H9 (cell line): ENCODE measurements around the gene SCN11A. TPM values are rescaled to one million over a fixed set of nuclear protein-coding genes. Genes with fewer than 3 reads are reported as not detected.

Experiments
- DNase-seq: peaks from one replicate; pipeline ENCODE4 v3.0.0-alpha.2; 2017
- H2AFZ ChIP-seq: one replicate; pipeline ENCODE4 v1.6.1; 2013; ENCODE audit warnings: mild to moderate bottlenecking, low read length, control low read depth, moderate library complexity
- H2AK5ac ChIP-seq: 2 replicates; pipeline ENCODE4 v1.6.1; 2013; ENCODE audit warnings: low read length, control low read depth, mixed read lengths; ENCODE audit not compliant: insufficient read length
- H2BK120ac ChIP-seq: one replicate; pipeline ENCODE4 v1.6.1; 2013; ENCODE audit warnings: low read depth, mild to moderate bottlenecking, low read length, control low read depth, inconsistent platforms; ENCODE audit not compliant: poor library complexity, severe bottlenecking
- H2BK12ac ChIP-seq: 2 replicates; pipeline ENCODE4 v1.6.1; 2013; ENCODE audit warnings: low read length, control low read depth, mixed read lengths, low read depth; ENCODE audit not compliant: insufficient read length
- H2BK15ac ChIP-seq: 2 replicates; pipeline ENCODE4 v1.6.1; 2013; ENCODE audit warnings: low read depth, low read length, control low read depth
- H2BK20ac ChIP-seq: one replicate; pipeline ENCODE4 v1.6.1; 2013; ENCODE audit warnings: low read depth, mild to moderate bottlenecking, low read length, control low read depth, inconsistent platforms; ENCODE audit not compliant: poor library complexity, severe bottlenecking
- H2BK5ac ChIP-seq: 2 replicates; pipeline ENCODE4 v1.6.1; 2013; ENCODE audit warnings: low read length, control low read depth, mixed read lengths; ENCODE audit not compliant: insufficient read length
- H3K14ac ChIP-seq: 2 replicates; pipeline ENCODE4 v1.6.1; 2013; ENCODE audit warnings: low read length, control low read depth; ENCODE audit not compliant: insufficient read depth
- H3K18ac ChIP-seq: 2 replicates; pipeline ENCODE4 v1.6.1; 2013; ENCODE audit warnings: low read depth, mild to moderate bottlenecking, mixed read lengths, low read length, control low read depth; ENCODE audit not compliant: insufficient read length
- H3K23ac ChIP-seq: 2 replicates; pipeline ENCODE4 v1.6.1; 2013; ENCODE audit warnings: low read length, control low read depth, mixed read lengths, low read depth; ENCODE audit not compliant: insufficient read length
- H3K23me2 ChIP-seq: 2 replicates; pipeline ENCODE4 v1.6.1; 2013; ENCODE audit warnings: low read depth, mild to moderate bottlenecking, mixed read lengths, low read length, control low read depth; ENCODE audit not compliant: insufficient read length, poor library complexity, severe bottlenecking
- H3K27ac ChIP-seq: 2 replicates; pipeline ENCODE4 v1.5.1; 2013; ENCODE audit warnings: low read length, control low read depth, mixed read lengths, low read depth; ENCODE audit not compliant: insufficient read length
- H3K27me3 ChIP-seq: 2 replicates; pipeline ENCODE4 v1.6.1; 2013; ENCODE audit warnings: low read length, control low read depth, inconsistent platforms; ENCODE audit not compliant: insufficient read depth
- H3K4ac ChIP-seq: 2 replicates; pipeline ENCODE4 v1.6.1; 2013; ENCODE audit warnings: low read depth, mild to moderate bottlenecking, control low read depth, inconsistent platforms, low read length, moderate library complexity
- H3K4me1 ChIP-seq: 2 replicates; pipeline ENCODE4 v1.6.1; 2013; ENCODE audit warnings: low read length, control low read depth, inconsistent platforms; ENCODE audit not compliant: insufficient read depth
- H3K4me2 ChIP-seq: 2 replicates; pipeline ENCODE4 v1.6.1; 2013; ENCODE audit warnings: low read length, control low read depth, mixed read lengths; ENCODE audit not compliant: insufficient read length, insufficient read depth
- H3K56ac ChIP-seq: 2 replicates; pipeline ENCODE4 v1.6.1; 2013; ENCODE audit warnings: low read depth, mild to moderate bottlenecking, mixed read lengths, low read length, control low read depth; ENCODE audit not compliant: insufficient read length
- H3K79me1 ChIP-seq: 2 replicates; pipeline ENCODE4 v1.6.1; 2013; ENCODE audit warnings: low read depth, mild to moderate bottlenecking, moderate library complexity, low read length, control low read depth, inconsistent platforms; ENCODE audit not compliant: insufficient read depth, poor library complexity, severe bottlenecking
- H3K79me2 ChIP-seq: 2 replicates; pipeline ENCODE4 v1.6.1; 2013; ENCODE audit warnings: low read length, control low read depth, inconsistent platforms; ENCODE audit not compliant: insufficient read depth
- H3K9ac ChIP-seq: 2 replicates; pipeline ENCODE4 v1.6.1; 2013; ENCODE audit warnings: low read length, control low read depth, mixed read lengths; ENCODE audit not compliant: insufficient read length; ENCODE audit errors: extremely low read depth
- H3K9me3 ChIP-seq: one replicate; pipeline ENCODE4 v1.6.1; 2013; ENCODE audit warnings: low read depth, low read length, inconsistent platforms; ENCODE audit not compliant: control insufficient read depth
- H3T11ph ChIP-seq: one replicate; pipeline ENCODE4 v1.6.1; 2013; ENCODE audit warnings: mild to moderate bottlenecking, low read length, control low read depth, inconsistent platforms
- H4K20me1 ChIP-seq: one replicate; pipeline ENCODE4 v1.6.1; 2013; ENCODE audit not compliant: control insufficient read depth, insufficient read length, insufficient read depth
- H4K5ac ChIP-seq: 2 replicates; pipeline ENCODE4 v1.6.1; 2013; ENCODE audit warnings: low read depth, mild to moderate bottlenecking, mixed read lengths, low read length, control low read depth; ENCODE audit not compliant: insufficient read length
- H4K8ac ChIP-seq: replicated peaks from 2 replicates; pipeline ENCODE4 v1.6.1; 2013; ENCODE audit warnings: low read length, control low read depth, mixed read lengths, low read depth; ENCODE audit not compliant: insufficient read length
- H4K91ac ChIP-seq: 2 replicates; pipeline ENCODE4 v1.6.1; 2013; ENCODE audit warnings: low read depth, mild to moderate bottlenecking, moderate library complexity, mixed read lengths, low read length, control low read depth; ENCODE audit not compliant: insufficient read length
- H3K27ac Mint-ChIP-seq, 3 experiments: 2 replicates in 2 of 3; 3 replicates in 1 of 3; pipeline ENCODE4 v1.8.0; 2020 to 2021; ENCODE audit warnings: mixed read lengths in 3 of 3, mild to moderate bottlenecking in 1 of 3, moderate library complexity in 1 of 3
- H3K27me3 Mint-ChIP-seq: 2 replicates; pipeline ENCODE4 v1.8.0; 2021; ENCODE audit warnings: low read depth, mild to moderate bottlenecking, moderate library complexity, mixed read lengths
- H3K36me3 Mint-ChIP-seq, 3 experiments: 2 replicates in 2 of 3; 3 replicates in 1 of 3; pipeline ENCODE4 v1.8.0; 2020 to 2021; ENCODE audit warnings: low read depth in 3 of 3, mixed read lengths in 3 of 3; ENCODE audit not compliant: insufficient read depth in 1 of 3
- H3K4me1 Mint-ChIP-seq, 2 experiments: 2 replicates each; pipeline ENCODE4 v1.8.0; 2020; ENCODE audit warnings: mixed read lengths in 2 of 2
- H3K4me3 Mint-ChIP-seq, 2 experiments: 2 replicates in 1 of 2; 3 replicates in 1 of 2; pipeline ENCODE4 v1.8.0; 2020 to 2021; ENCODE audit warnings: mild to moderate bottlenecking in 2 of 2, mixed read lengths in 2 of 2, moderate library complexity in 1 of 2
- H3K9me3 Mint-ChIP-seq, 2 experiments: 2 replicates in 1 of 2; 3 replicates in 1 of 2; pipeline ENCODE4 v1.8.0; 2020; ENCODE audit warnings: mild to moderate bottlenecking in 2 of 2, mixed read lengths in 2 of 2, moderate library complexity in 1 of 2
- CTCF ChIP-seq: fragments of 200-600 bp; sonication (generic); conservative IDR thresholded peaks from 3 replicates; pipeline ENCODE4 v1.8.0; 2021; ENCODE audit warnings: antibody characterized with exemption, mild to moderate bottlenecking
- WGBS: extraction: QIAGEN DNeasy Blood & Tissue Kit; methylation state at CpG from one replicate; pipeline ENCODE4 v1.1.7; 2013; ENCODE audit warnings: missing lambda C conversion rate, low lambda C conversion rate, mixed read lengths; ENCODE audit not compliant: insufficient read length; ENCODE audit errors: extremely low coverage; 5-methylcytosine and 5-hydroxymethylcytosine counted together
- total RNA-seq: library from RNA; stranded (reverse); gene quantifications from 2 replicates; pipeline ENCODE4 v1.2.1, GENCODE V29; 2021

Gene SCN11A
- total RNA-seq, 1 experiment from 2014 or later, result 0.17 TPM

- Histone ChIP-seq H2BK5ac (no peak overlapping the region), H3K4me2 (no peak overlapping the region), H3K9me3 (no peaks in the 10 kb centered on the region), H3K23me2 (no peaks in the 10 kb centered on the region), H3K79me2 (no peaks in the 10 kb centered on the region), H2AK5ac (no peak overlapping the region), H3K4me1 (no peaks in the 10 kb centered on the region), H3K4ac (no peak overlapping the region), H4K8ac (no peak overlapping the region), H3K14ac (no peak overlapping the region), H3T11ph (no peak overlapping the region), H3K79me1 (peaks cover 8% of the 10 kb centered on the region), H3K18ac (no peak overlapping the region), H2BK120ac (no peak overlapping the region), H3K9ac (no peak overlapping the region), H4K5ac (no peak overlapping the region), H2BK12ac (no peak overlapping the region), H4K91ac (no peak overlapping the region), H2BK15ac (no peak overlapping the region), H3K56ac (no peak overlapping the region), H3K23ac (no peak overlapping the region), H3K27ac (no peak overlapping the region), H2BK20ac (no peak overlapping the region), H3K27me3 (no peaks in the 10 kb centered on the region), H2AFZ (no peak overlapping the region), H4K20me1 (no peaks in the 10 kb centered on the region)
- Mint-ChIP-seq H3K27me3 (no peaks in the 10 kb centered on the region), H3K36me3 (peaks cover 3 to 24% (median 23%) of the 10 kb centered on the region in 3 experiments; a peak in 6 of 7 replicates), H3K4me3 (no peak overlapping the region), H3K27ac (no peak overlapping the region), H3K9me3 (no peaks in the 10 kb centered on the region), H3K4me1 (no peaks in the 10 kb centered on the region)
- peak; percentile 63 for DNase-seq
- TF ChIP-seq CTCF, result peak; percentile 64
- no CpG with 5 or more reads among the region's 1 CpG for WGBS
These were observed 13.5 kb upstream of the SCN11A start for GRCh38 chr3:39065197-39065596.
